A549 (cell line): ENCODE measurements around the gene MRRF. TPM values are rescaled to one million over a fixed set of nuclear protein-coding genes. Genes with fewer than 3 reads are reported as not detected.

Experiments
- ATAC-seq, 2 experiments: fragments of 200-7000 bp in 1 of 2; fragments of >200 bp in 1 of 2; cut with Nextera tagmentation in 1 of 2; cut with Tn5 transposase in 1 of 2; 3 replicates each; pipeline versions ENCODE4 v1.8.0 to v1.9.1; 2018 to 2020; ENCODE audit warnings: mild to moderate bottlenecking in 1 of 2, moderate library complexity in 1 of 2
- CTCF ChIA-PET: fragments of 300-600 bp; sonication (Branson Sonifier 250); formaldehyde crosslinking; extraction: SDS; loops from one replicate; lab custom pipeline; 2021; ENCODE audit warnings: antibody characterized with exemption, inconsistent platforms; lab: Yijun Ruan, JAX
- POLR2A ChIA-PET: fragments of 350-600 bp; formaldehyde crosslinking; extraction: SDS; loops from one replicate; lab custom pipeline; 2021; ENCODE audit warnings: antibody characterized with exemption, inconsistent platforms; lab: Yijun Ruan, JAX
- DNase-seq, 2 experiments: peaks; one replicate each; pipeline versions ENCODE4 v3.0.0 to v3.0.0-alpha.2; 2011 to 2016; ENCODE audit warnings: low read depth in 1 of 2, low spot score in 1 of 2
- FAIRE-seq: peaks from 2 replicates; lab custom pipeline; 2011; peaks lifted over from hg19 to GRCh38; lab: Jason Lieb, UNC
- H3K27ac ChIP-seq, 2 experiments: fragments of >200 bp; sonication (Bioruptor Twin); formaldehyde crosslinking; 3 replicates each; pipeline ENCODE4 v1.5.1; 2016 to 2017
- H3K4me1 ChIP-seq: fragments of >200 bp; sonication (Bioruptor Twin); formaldehyde crosslinking; 3 replicates; pipeline ENCODE4 v1.6.1; 2016
- H3K4me2 ChIP-seq: fragments of >200 bp; sonication (Bioruptor Twin); formaldehyde crosslinking; 3 replicates; pipeline ENCODE4 v1.6.1; 2016
- H3K4me3 ChIP-seq: fragments of >200 bp; sonication (Bioruptor Twin); formaldehyde crosslinking; 3 replicates; pipeline ENCODE4 v1.5.1; 2016
- H3K9me3 ChIP-seq: fragments of >200 bp; sonication (Bioruptor Twin); formaldehyde crosslinking; 3 replicates; pipeline ENCODE4 v1.6.1; 2016
- CBX2 ChIP-seq: fragments of 200-600 bp; sonication (generic); IDR thresholded peaks from 2 replicates; pipeline ENCODE4 v1.6.1; 2016; ENCODE audit warnings: low read depth, mild to moderate bottlenecking, borderline replicate concordance
- CBX8 ChIP-seq: fragments of 200-600 bp; sonication (generic); IDR thresholded peaks from 2 replicates; pipeline ENCODE4 v1.6.1; 2016
- CEBPB ChIP-seq, 2 experiments: fragments of >200 bp in 1 of 2; sonication (Bioruptor Twin) in 1 of 2; formaldehyde crosslinking in 1 of 2; IDR thresholded peaks; 2 replicates each; pipeline ENCODE4 v1.6.1; 2012 to 2016
- CHD2 ChIP-seq: fragments of 150-350 bp; IDR thresholded peaks from 2 replicates; pipeline ENCODE4 v1.6.1; 2014; ENCODE audit warnings: low read length; ENCODE audit not compliant: partially characterized antibody
- CHD4 ChIP-seq: fragments of 200-600 bp; sonication (generic); IDR thresholded peaks from 2 replicates; pipeline ENCODE4 v1.6.1; 2016; ENCODE audit warnings: antibody characterized with exemption, mild to moderate bottlenecking, borderline replicate concordance
- EHF ChIP-seq: fragments of 250-450 bp; sonication (Bioruptor Pico); IDR thresholded peaks from 2 replicates; pipeline ENCODE4 v1.5.0; 2020; ENCODE audit warnings: mild to moderate bottlenecking
- EHMT2 ChIP-seq: fragments of 200-600 bp; sonication (generic); IDR thresholded peaks from 2 replicates; pipeline ENCODE4 v1.6.1; 2016; ENCODE audit warnings: antibody characterized with exemption, low read depth, mild to moderate bottlenecking, moderate library complexity
- EP300 ChIP-seq, 2 experiments: fragments of >200 bp; sonication (Bioruptor Twin); formaldehyde crosslinking; IDR thresholded peaks; 2 replicates in 1 of 2; 3 replicates in 1 of 2; pipeline ENCODE4 v1.6.1; 2016 to 2017
- FOXS1 ChIP-seq: fragments of 250-450 bp; sonication (Bioruptor Pico); IDR thresholded peaks from 2 replicates; pipeline ENCODE4 v1.5.0; 2020; ENCODE audit warnings: mild to moderate bottlenecking, moderate library complexity
- HEYL ChIP-seq: fragments of 250-450 bp; sonication (Bioruptor Pico); IDR thresholded peaks from 2 replicates; pipeline ENCODE4 v1.8.0; 2021; ENCODE audit warnings: mild to moderate bottlenecking, moderate library complexity
- HOXA7 ChIP-seq: fragments of 250-450 bp; sonication (Bioruptor Pico); IDR thresholded peaks from 2 replicates; pipeline ENCODE4 v1.5.0; 2020; ENCODE audit warnings: mild to moderate bottlenecking, moderate library complexity
- HOXB13 ChIP-seq: fragments of 250-450 bp; sonication (Bioruptor Pico); IDR thresholded peaks from 2 replicates; pipeline ENCODE4 v1.5.0; 2020; ENCODE audit warnings: low read depth, mild to moderate bottlenecking, moderate library complexity
- HOXB5 ChIP-seq: fragments of 250-450 bp; sonication (Bioruptor Pico); IDR thresholded peaks from 2 replicates; pipeline ENCODE4 v1.5.0; 2020; ENCODE audit warnings: mild to moderate bottlenecking, moderate library complexity
- JUN ChIP-seq, 2 experiments: fragments of >200 bp; sonication (Bioruptor Twin); formaldehyde crosslinking; IDR thresholded peaks; 2 replicates in 1 of 2; 3 replicates in 1 of 2; pipeline ENCODE4 v1.6.1; 2016 to 2017
- KDM1A ChIP-seq: fragments of 200-600 bp; sonication (generic); IDR thresholded peaks from 2 replicates; pipeline ENCODE4 v1.6.1; 2016; ENCODE audit warnings: low read depth, mild to moderate bottlenecking
- MAZ ChIP-seq: fragments of 150-350 bp; IDR thresholded peaks from 2 replicates; pipeline ENCODE4 v1.6.1; 2014; ENCODE audit warnings: antibody characterized with exemption, low read depth, low read length, borderline replicate concordance
- NPAS2 ChIP-seq: fragments of 250-450 bp; sonication (Bioruptor Pico); IDR thresholded peaks from 2 replicates; pipeline ENCODE4 v1.8.0; 2022; ENCODE audit warnings: mild to moderate bottlenecking, moderate library complexity, borderline replicate concordance
- RCOR1 ChIP-seq: fragments of 150-350 bp; IDR thresholded peaks from 2 replicates; pipeline ENCODE4 v1.6.1; 2014; ENCODE audit warnings: antibody characterized with exemption, low read length, low read depth
- SMC3 ChIP-seq: fragments of >200 bp; sonication (Bioruptor Twin); formaldehyde crosslinking; IDR thresholded peaks from 3 replicates; pipeline ENCODE4 v1.6.1; 2018; ENCODE audit warnings: inconsistent platforms
- TFCP2L1 ChIP-seq: fragments of 250-450 bp; sonication (Bioruptor Pico); IDR thresholded peaks from 2 replicates; pipeline ENCODE4 v1.5.0; 2021; ENCODE audit warnings: mild to moderate bottlenecking
- ZC3H11A ChIP-seq: fragments of 450-650 bp; IDR thresholded peaks from 2 replicates; pipeline ENCODE4 v1.6.1; 2014; ENCODE audit warnings: antibody characterized with exemption, mild to moderate bottlenecking
- ZSCAN20 ChIP-seq: fragments of 250-450 bp; sonication (Bioruptor Pico); IDR thresholded peaks from 2 replicates; pipeline ENCODE4 v1.8.0; 2022; ENCODE audit warnings: mild to moderate bottlenecking, moderate library complexity
- WGBS: methylation state at CpG from one replicate; pipeline ENCODE4 v1.1.6; 2017; ENCODE audit errors: missing lambda C conversion rate; 5-methylcytosine and 5-hydroxymethylcytosine counted together
- polyA plus RNA-seq, 4 experiments: library from polyadenylated mRNA; depleted of rRNA in 3 of 4; stranded (reverse); fragments of >200 nt; fragmentation: RNase III in 1 of 4; extraction: RNeasy Plus Mini Kit Qiagen cat#74134 plus additional on column Dnase treatment in 1 of 4; gene quantifications; 2 replicates in 3 of 4; 3 replicates in 1 of 4; pipeline ENCODE4 v1.2.3, GENCODE V29; 2011 to 2017
- TF ChIP-seq, protein P1 (sequence below): IDR thresholded peaks from 2 replicates; pipeline ENCODE4 v1.6.1; 2012
- TF ChIP-seq, protein P2 (sequence below): IDR thresholded peaks from 2 replicates; pipeline ENCODE4 v1.6.1; 2012; ENCODE audit warnings: low read depth, borderline replicate concordance
- TF ChIP-seq, protein P3 (sequence below): fragments of 250-450 bp; sonication (Bioruptor Pico); IDR thresholded peaks from 2 replicates; pipeline ENCODE4 v1.5.0; 2021; ENCODE audit warnings: mild to moderate bottlenecking, moderate library complexity, borderline replicate concordance
- TF ChIP-seq, protein P4 (sequence below): fragments of >200 bp; sonication (Bioruptor Twin); formaldehyde crosslinking; IDR thresholded peaks from 3 replicates; pipeline ENCODE4 v1.6.1; 2016

The MRRF gene
- polyA plus RNA-seq, 2 of the 4 experiments (the other 2 are of a cell fraction), result 63.6 to 107 TPM

DNA sequence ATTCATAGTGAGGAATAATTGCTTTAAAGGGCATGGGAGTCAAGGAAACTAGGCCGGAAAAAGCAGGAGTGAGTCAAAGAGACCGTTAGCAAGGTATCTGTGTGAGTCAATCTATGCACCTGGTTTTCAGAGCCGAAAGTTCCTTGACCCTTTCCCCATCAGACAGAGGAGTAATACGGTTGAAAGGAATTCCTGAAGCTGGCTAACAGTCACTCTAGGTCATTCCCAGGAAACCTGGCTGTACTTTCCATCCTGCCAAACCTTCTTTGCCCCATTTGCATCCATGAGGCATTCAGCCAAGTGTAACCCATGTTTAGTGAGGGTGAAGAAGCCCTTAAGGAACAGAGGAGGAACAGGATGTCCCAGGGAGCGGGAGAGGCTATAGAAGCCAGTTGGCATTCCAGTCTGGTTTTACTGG lies 16.2 kb upstream of the MRRF start:
- ATAC-seq (no peak), DNase-seq (no peak), FAIRE-seq (no peak)
- TF ChIP-seq HEYL, result no peak
- no peak for TF ChIP-seq CBX2
- TF ChIP-seq EHF (CRISPR knock-in tag), result no peak
- TF ChIP-seq HOXB5, result no peak
- TF ChIP-seq FOXS1 (CRISPR knock-in tag), result no peak
- TF ChIP-seq HOXB13 (CRISPR knock-in tag), result no peak
- no peak for TF ChIP-seq SMC3
- no peak for TF ChIP-seq NPAS2
- TF ChIP-seq, protein P1, sequence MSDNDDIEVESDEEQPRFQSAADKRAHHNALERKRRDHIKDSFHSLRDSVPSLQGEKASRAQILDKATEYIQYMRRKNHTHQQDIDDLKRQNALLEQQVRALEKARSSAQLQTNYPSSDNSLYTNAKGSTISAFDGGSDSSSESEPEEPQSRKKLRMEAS, result no peak
- TF ChIP-seq CBX8, result no peak
- TF ChIP-seq ZSCAN20 (CRISPR knock-in tag), result no peak
- TF ChIP-seq HOXA7, result no peak
- TF ChIP-seq CHD4, result no peak
- Histone ChIP-seq H3K4me3 (no peak overlapping the region), H3K4me2 (no peak overlapping the region), H3K4me1 (no peaks in the 10 kb centered on the region), H3K9me3 (no peaks in the 10 kb centered on the region), H3K27ac (no peak overlapping the region)
- ChIA-PET POLR2A (no interaction called here), CTCF (interaction anchor here (1.1 kb wide), 1 partner anchor 123 kb away, joined by 3 read pairs; no protein-coding TSS in a partner anchor)
- 94% methylated on average over 5 of the region's 5 CpGs for WGBS

DNA sequence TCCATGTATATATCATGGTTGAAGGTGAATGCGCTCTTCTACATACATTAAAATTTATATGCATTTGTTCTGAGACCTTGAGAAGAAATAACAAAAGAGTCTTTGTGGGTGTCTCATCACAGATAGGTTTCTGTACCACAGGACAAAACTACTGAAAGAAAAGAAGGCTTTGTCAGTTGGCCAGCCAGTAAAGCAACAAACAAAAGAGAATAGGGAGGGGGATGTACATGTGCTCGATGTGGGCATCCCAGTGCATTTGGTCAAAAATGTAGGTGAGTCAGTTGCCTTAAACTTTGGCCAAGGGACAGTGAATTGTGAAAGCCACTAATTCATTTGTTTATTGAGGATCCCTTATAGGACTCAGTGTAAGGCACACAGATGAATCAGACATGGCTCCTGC lies 13.3 kb upstream of the MRRF start:
- POLR2A ChIA-PET, result no interaction called here
- Histone ChIP-seq H3K27ac (no peak overlapping the region), H3K4me2 (no peak overlapping the region), H3K9me3 (no peaks in the 10 kb centered on the region), H3K4me3 (no peak overlapping the region), H3K4me1 (no peaks in the 10 kb centered on the region)
- FAIRE-seq (no peak), ATAC-seq (no peak), DNase-seq (no peak)
- CTCF ChIA-PET, result no interaction called here
- TF ChIP-seq JUN (IDR thresholded peaks at IDR 0.05) (no peak), CHD2 (no peak), TFCP2L1 (CRISPR knock-in tag) (no peak), CBX2 (no peak), ZSCAN20 (CRISPR knock-in tag) (no peak), RCOR1 (no peak), MAZ (no peak), CEBPB (IDR thresholded peaks at IDR 0.05) (no peak), ZC3H11A (no peak), EP300 (IDR thresholded peaks at IDR 0.05) (no peak), HEYL (no peak), EHMT2 (no peak), KDM1A (no peak), CHD4 (no peak)
- TF ChIP-seq, protein P2, sequence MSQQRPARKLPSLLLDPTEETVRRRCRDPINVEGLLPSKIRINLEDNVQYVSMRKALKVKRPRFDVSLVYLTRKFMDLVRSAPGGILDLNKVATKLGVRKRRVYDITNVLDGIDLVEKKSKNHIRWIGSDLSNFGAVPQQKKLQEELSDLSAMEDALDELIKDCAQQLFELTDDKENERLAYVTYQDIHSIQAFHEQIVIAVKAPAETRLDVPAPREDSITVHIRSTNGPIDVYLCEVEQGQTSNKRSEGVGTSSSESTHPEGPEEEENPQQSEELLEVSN, result no peak
- TF ChIP-seq, protein P3, sequence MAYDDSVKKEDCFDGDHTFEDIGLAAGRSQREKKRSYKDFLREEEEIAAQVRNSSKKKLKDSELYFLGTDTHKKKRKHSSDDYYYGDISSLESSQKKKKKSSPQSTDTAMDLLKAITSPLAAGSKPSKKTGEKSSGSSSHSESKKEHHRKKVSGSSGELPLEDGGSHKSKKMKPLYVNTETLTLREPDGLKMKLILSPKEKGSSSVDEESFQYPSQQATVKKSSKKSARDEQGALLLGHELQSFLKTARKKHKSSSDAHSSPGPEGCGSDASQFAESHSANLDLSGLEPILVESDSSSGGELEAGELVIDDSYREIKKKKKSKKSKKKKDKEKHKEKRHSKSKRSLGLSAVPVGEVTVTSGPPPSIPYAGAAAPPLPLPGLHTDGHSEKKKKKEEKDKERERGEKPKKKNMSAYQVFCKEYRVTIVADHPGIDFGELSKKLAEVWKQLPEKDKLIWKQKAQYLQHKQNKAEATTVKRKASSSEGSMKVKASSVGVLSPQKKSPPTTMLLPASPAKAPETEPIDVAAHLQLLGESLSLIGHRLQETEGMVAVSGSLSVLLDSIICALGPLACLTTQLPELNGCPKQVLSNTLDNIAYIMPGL, result no peak
- TF ChIP-seq, protein P4, sequence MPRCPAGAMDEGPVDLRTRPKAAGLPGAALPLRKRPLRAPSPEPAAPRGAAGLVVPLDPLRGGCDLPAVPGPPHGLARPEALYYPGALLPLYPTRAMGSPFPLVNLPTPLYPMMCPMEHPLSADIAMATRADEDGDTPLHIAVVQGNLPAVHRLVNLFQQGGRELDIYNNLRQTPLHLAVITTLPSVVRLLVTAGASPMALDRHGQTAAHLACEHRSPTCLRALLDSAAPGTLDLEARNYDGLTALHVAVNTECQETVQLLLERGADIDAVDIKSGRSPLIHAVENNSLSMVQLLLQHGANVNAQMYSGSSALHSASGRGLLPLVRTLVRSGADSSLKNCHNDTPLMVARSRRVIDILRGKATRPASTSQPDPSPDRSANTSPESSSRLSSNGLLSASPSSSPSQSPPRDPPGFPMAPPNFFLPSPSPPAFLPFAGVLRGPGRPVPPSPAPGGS, result no peak
- TF ChIP-seq, protein P1, result no peak
- WGBS, result 88% methylated on average over 2 of the region's 2 CpGs
